GM06990 (cell line): ENCODE measurements around the gene BBS9.

Source experiments
- DNase-seq: peaks from one replicate; pipeline ENCODE4 v3.0.0-alpha.2; 2011; ENCODE audit not compliant: insufficient read length; ENCODE audit errors: extremely low read depth
- H3K27me3 ChIP-seq: replicated peaks from 2 replicates; pipeline ENCODE4 v1.6.0; 2011; ENCODE audit warnings: low read length; ENCODE audit not compliant: control insufficient read depth, insufficient read depth
- H3K36me3 ChIP-seq: 2 replicates; pipeline ENCODE4 v1.5.1; 2011; ENCODE audit warnings: low read length; ENCODE audit not compliant: control insufficient read depth, insufficient read depth
- H3K4me3 ChIP-seq: replicated peaks from 2 replicates; pipeline ENCODE4 v1.5.1; 2011; ENCODE audit warnings: low read depth, mild to moderate bottlenecking, control low read depth, low read length
- TF ChIP-seq, protein P1 (sequence below): IDR thresholded peaks from 2 replicates; pipeline ENCODE4 v1.5.1; 2011; ENCODE audit warnings: low read length, control low read depth, mild to moderate bottlenecking, inconsistent platforms; ENCODE audit not compliant: insufficient read depth, poor library complexity, severe bottlenecking

Gene BBS9

DNA sequence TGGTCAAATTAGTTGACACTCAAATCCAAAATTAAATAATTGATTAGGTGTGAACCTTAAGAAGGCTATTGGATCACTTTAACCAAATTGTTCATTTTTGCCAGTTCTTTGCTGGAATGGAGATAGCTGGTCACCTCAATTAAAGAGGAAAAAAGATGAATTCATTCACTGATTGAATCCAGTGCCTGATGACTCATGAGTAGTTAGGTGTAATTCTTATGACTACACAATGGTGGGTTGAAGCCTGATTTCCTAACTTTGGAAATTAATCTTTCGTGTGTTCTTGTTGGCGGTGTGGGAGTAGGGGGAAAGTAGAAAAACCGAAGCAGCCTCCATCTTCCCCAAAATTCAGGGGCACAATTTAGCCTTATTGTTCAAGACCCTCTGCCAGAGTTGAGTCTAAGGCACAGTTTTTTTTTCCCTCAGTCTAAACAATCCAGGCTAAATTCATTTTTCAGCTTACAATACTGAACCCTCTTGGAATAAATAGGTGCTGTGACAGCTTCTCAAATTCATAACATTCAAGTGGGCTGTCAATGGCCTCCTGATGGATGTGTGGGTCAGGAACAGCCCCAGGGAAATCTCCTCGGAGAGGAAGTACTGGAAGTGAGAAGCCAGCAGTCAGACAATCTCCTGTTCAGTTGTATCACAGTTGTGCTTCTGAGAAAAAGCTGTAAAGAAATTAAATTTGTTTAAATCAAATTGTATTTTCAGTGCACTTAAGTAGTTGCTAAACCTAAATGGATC lies 356.6 kb downstream of the BBS9 start:
- DNase-seq, result no peak
- no peak overlapping the region for H3K4me3 ChIP-seq
- no peaks in the 10 kb centered on the region for H3K36me3 ChIP-seq
- H3K27me3 ChIP-seq, result no peaks in the 10 kb centered on the region
- TF ChIP-seq, protein P1, sequence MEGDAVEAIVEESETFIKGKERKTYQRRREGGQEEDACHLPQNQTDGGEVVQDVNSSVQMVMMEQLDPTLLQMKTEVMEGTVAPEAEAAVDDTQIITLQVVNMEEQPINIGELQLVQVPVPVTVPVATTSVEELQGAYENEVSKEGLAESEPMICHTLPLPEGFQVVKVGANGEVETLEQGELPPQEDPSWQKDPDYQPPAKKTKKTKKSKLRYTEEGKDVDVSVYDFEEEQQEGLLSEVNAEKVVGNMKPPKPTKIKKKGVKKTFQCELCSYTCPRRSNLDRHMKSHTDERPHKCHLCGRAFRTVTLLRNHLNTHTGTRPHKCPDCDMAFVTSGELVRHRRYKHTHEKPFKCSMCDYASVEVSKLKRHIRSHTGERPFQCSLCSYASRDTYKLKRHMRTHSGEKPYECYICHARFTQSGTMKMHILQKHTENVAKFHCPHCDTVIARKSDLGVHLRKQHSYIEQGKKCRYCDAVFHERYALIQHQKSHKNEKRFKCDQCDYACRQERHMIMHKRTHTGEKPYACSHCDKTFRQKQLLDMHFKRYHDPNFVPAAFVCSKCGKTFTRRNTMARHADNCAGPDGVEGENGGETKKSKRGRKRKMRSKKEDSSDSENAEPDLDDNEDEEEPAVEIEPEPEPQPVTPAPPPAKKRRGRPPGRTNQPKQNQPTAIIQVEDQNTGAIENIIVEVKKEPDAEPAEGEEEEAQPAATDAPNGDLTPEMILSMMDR, result no peak

DNA sequence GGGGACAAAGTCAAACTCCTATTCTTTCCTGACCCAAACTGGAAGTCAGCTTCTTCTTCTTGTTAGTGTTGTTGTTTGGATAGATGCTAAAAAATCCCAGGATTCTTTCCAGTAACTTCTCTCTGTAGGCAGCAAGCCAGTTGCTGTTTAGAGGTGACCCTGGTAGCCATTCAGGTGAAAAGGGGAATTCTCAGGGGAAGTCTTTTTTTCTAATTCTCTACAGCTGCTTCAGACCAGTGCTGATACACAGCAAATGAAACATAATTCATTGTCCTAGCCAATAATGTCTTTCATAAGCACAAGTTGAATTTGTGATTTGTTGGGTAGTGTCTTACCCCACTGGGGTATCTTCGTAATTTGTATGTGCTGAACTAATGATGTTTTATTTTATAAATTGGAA lies 357.3 kb downstream of the BBS9 start:
- DNase-seq, result no peak
- Histone ChIP-seq H3K4me3 (no peak overlapping the region), H3K27me3 (no peaks in the 10 kb centered on the region), H3K36me3 (no peaks in the 10 kb centered on the region)
- TF ChIP-seq, protein P1, result no peak

DNA sequence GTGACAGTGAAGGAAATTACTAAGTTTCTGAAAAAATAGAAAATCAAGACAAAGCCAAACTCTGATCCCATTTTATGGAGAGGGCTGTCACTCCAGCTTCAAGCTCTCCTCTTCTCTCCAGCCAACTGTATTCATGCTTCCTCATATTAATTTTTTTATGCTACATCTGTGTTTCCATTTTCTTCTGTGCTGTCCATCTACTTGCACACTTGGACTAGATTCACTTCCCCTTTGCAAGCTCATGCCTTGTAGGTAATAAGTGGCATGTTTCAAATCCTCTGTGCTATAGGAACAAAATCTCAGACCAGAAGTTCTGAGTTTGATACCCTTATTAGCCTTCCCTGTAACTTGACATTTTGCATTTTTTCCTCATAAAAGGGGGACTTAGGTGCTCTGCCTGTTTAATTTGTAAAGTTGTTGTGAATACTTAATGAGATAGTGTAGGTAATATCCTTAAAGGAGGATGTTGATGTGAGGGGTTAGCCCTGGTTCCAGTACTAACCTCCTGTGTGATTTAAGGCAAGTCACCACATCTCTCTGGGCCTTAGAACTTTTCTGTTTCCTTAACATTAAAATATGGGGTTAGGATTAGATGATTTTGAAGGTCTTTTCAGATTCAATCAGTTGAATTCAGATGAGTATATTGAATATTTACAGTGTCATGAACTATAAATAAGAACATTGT lies 358.8 kb downstream of the BBS9 start:
- DNase-seq, result no peak
- Histone ChIP-seq H3K4me3 (no peak overlapping the region), H3K27me3 (no peaks in the 10 kb centered on the region), H3K36me3 (no peaks in the 10 kb centered on the region)
- TF ChIP-seq, protein P1, result no peak

DNA sequence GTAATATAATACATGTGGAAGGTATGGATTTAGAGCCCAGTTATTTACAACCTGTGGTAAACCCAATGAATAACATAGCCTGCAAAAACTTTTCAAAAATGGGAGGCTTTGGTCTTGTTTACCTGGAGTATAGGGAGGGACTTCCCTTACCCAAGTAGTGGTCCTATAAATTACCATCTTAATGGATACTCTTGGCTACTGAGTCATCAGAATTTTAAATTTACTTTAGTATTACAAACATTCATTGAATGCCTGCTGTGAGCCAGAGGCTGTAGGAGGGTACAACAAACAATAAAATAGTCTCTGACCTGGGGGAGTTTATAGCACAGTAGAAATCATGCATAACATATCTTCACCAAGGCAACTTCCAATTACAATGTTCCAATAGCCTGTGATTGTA lies 365.1 kb downstream of the BBS9 start:
- TF ChIP-seq, protein P1, result no peak
- H3K27me3 ChIP-seq, result no peaks in the 10 kb centered on the region
- H3K36me3 ChIP-seq, result no peaks in the 10 kb centered on the region
- no peak for DNase-seq
- no peak overlapping the region for H3K4me3 ChIP-seq

DNA sequence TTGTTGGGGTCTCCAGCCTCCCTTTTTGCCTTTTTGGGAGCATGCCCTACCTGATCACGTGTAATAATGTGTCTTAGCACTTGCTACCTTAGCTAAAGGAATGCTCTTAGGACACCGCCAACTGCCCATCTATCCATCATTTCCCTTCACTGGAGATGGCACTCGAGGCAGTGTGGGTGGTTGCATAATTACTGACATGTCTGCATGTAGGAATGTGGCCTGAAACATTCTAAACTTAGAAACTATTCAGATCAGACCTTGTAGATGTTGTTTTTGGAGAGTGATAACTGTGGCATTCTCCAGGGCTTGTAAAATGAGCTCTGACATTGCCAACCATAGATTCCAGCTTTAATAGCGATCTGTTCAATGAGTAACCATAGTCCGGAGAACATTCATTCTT lies 365.8 kb downstream of the BBS9 start:
- H3K27me3 ChIP-seq, result no peaks in the 10 kb centered on the region
- H3K4me3 ChIP-seq, result no peak overlapping the region
- DNase-seq, result no peak
- TF ChIP-seq, protein P1, result no peak
- no peaks in the 10 kb centered on the region for H3K36me3 ChIP-seq
